Mucosa of descending colon (tissue), 3 donors: ENCODE data around the gene PRKAG1. TPM values are rescaled to one million over a fixed set of nuclear protein-coding genes. Genes with fewer than 3 reads are reported as not detected.

Experiments used
- ATAC-seq: fragments of 200-7000 bp; cut with Tn5 transposase; one replicate; pipeline ENCODE4 v1.9.1; 2020; ENCODE audit warnings: mild to moderate bottlenecking, moderate library complexity
- DNase-seq, 3 donors: peaks; one replicate each; pipeline ENCODE4 v3.0.0-alpha.2; 2020
- H3K36me3 ChIP-seq: fragments of 200-600 bp; one replicate; pipeline ENCODE4 v1.8.0; 2021; ENCODE audit warnings: low read depth, mild to moderate bottlenecking
- H3K4me1 ChIP-seq: fragments of 200-600 bp; one replicate; pipeline ENCODE4 v1.8.0; 2021; ENCODE audit warnings: low read depth, mild to moderate bottlenecking
- H3K4me3 ChIP-seq: fragments of 200-600 bp; one replicate; pipeline ENCODE4 v1.8.0; 2021; ENCODE audit warnings: mild to moderate bottlenecking
- H3K9me3 ChIP-seq: fragments of 200-600 bp; one replicate; pipeline ENCODE4 v1.8.0; 2021; ENCODE audit warnings: mild to moderate bottlenecking
- CTCF ChIP-seq: fragments of 200-600 bp; IDR thresholded peaks from one replicate; pipeline ENCODE4 v1.8.0; 2022; ENCODE audit warnings: antibody characterized with exemption, mild to moderate bottlenecking
- intact Hi-C, 2 donors: fragments of 100-400 bp; cut with DNase I in 1 of 2; cut with micrococcal nuclease in 1 of 2; formaldehyde crosslinking; loops; one replicate each; pipeline versions ENCODE4 v1.11.0 to v1.11.1; 2022; cut with DNase I, micrococcal nuclease
- total RNA-seq, 3 donors: library from RNA; stranded (reverse); fragmentation: NEBNext Ultra II Directional in 2 of 3; extraction: Animal tissue kit (Norgen Biotek cat#: 25700) in 2 of 3; gene quantifications; one replicate each; pipeline versions ENCODE4 v1.2.1 to v1.2.4, GENCODE V29; 2021 to 2023
- donor health status: DM: no; HTN: no; CAD: no; lungs with moderate emphysema.
- donor health status: DM: no; HTN: no; CAD: no.
- donor health status: DM: no; HTN: yes; CAD: no.

PRKAG1 gene
- total RNA-seq, 3 donors from 2014 or later, result 51.5 to 60.1 (median 52.2) TPM

GRCh38 chr12:48997719-48998496, 20.7 kb downstream of the PRKAG1 start:
- no peak overlapping the region for H3K4me3 ChIP-seq
- H3K9me3 ChIP-seq, result no peaks in the 10 kb centered on the region
- peaks cover 32% of the 10 kb centered on the region for H3K4me1 ChIP-seq
- no peaks in the 10 kb centered on the region for H3K36me3 ChIP-seq
- no peak for TF ChIP-seq CTCF
- intact Hi-C loops, result no loop called here
- ATAC-seq (peak; percentile 37), DNase-seq (peak; percentile 28 to 65 (median 54))

GRCh38 chr12:48996794-48997718, 21.5 kb downstream of the PRKAG1 start:
- peak; percentile 59 for TF ChIP-seq CTCF
- intact Hi-C loops, result no loop called here
- H3K4me3 ChIP-seq, result no peak overlapping the region
- peaks cover 32% of the 10 kb centered on the region for H3K4me1 ChIP-seq
- no peaks in the 10 kb centered on the region for H3K36me3 ChIP-seq
- H3K9me3 ChIP-seq, result no peaks in the 10 kb centered on the region
- ATAC-seq, result peak; percentile 74
- peak; percentile 82 to 88 (median 86) for DNase-seq

GRCh38 chr12:48995086-48995879, 23.3 kb downstream of the PRKAG1 start:
- TF ChIP-seq CTCF, result peak; percentile 83
- peak; percentile 78 for ATAC-seq
- no peaks in the 10 kb centered on the region for H3K36me3 ChIP-seq
- DNase-seq, result peak; percentile 77 to 87 (median 86)
- intact Hi-C loops, result no loop called here
- no peaks in the 10 kb centered on the region for H3K9me3 ChIP-seq
- no peak overlapping the region for H3K4me3 ChIP-seq
- peaks cover 32% of the 10 kb centered on the region for H3K4me1 ChIP-seq

GRCh38 chr12:48994224-48995085, 24.1 kb downstream of the PRKAG1 start:
- Histone ChIP-seq H3K36me3 (no peaks in the 10 kb centered on the region), H3K4me3 (no peak overlapping the region), H3K9me3 (no peaks in the 10 kb centered on the region), H3K4me1 (peaks cover 26% of the 10 kb centered on the region)
- intact Hi-C loops, result no loop called here
- DNase-seq, result no peak
- no peak for ATAC-seq
- TF ChIP-seq CTCF, result no peak
